Brain microvascular endothelial cell (primary cell): Measurements from ENCODE around the gene MEA1.

Source experiments
- DNase-seq: peaks from one replicate; pipeline ENCODE4 v3.0.0-alpha.2; 2020
- H3K27ac ChIP-seq: fragments of 250-450 bp; sonication (Bioruptor Pico); 2 replicates; pipeline ENCODE4 v1.5.1; 2020; ENCODE audit warnings: mild to moderate bottlenecking, moderate library complexity
- H3K27me3 ChIP-seq: fragments of 250-450 bp; sonication (Bioruptor Pico); replicated peaks from 2 replicates; pipeline ENCODE4 v1.5.1; 2020; ENCODE audit warnings: mild to moderate bottlenecking
- H3K36me3 ChIP-seq: fragments of 250-450 bp; sonication (Bioruptor Pico); replicated peaks from 2 replicates; pipeline ENCODE4 v1.5.1; 2020; ENCODE audit warnings: mild to moderate bottlenecking
- H3K4me3 ChIP-seq: 2 replicates; pipeline ENCODE4 v1.5.1; 2011; ENCODE audit warnings: low read depth, mild to moderate bottlenecking, control low read depth, low read length, moderate library complexity
- in situ Hi-C: cut with HindIII; loops from 2 replicates; pipeline ENCODE4 v1.10.0; 2017; ENCODE audit warnings: low sequenced_read_pairs, low pct_ligation_motif_present
- TF ChIP-seq, protein P1 (sequence below): IDR thresholded peaks from 2 replicates; pipeline ENCODE4 v1.5.1; 2011; ENCODE audit warnings: low read depth, mild to moderate bottlenecking, moderate library complexity, low read length, control low read depth, inconsistent platforms; ENCODE audit errors: missing control alignments

MEA1 gene

DNA sequence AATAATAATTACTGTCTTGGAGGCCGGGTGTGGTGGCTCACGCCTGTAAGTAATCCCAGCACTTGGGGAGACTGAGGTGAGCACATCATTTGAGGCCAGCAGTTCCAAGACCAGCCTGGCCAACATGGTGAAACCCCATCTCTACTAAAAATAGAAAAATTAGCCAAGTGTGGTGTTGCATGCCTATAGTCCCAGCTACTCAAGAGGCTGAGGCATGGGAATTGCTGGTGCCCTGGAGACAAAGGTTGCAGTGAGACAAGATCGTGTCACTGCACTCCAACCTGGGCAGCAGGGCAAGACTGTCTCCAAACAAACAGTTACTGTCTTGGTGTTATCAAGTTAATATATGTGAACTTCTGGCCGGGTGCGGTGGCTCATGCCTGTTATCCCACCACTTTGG is 12.6 kb upstream of the MEA1 start:
- in situ Hi-C loops: no loop called here
- TF ChIP-seq, protein P1, sequence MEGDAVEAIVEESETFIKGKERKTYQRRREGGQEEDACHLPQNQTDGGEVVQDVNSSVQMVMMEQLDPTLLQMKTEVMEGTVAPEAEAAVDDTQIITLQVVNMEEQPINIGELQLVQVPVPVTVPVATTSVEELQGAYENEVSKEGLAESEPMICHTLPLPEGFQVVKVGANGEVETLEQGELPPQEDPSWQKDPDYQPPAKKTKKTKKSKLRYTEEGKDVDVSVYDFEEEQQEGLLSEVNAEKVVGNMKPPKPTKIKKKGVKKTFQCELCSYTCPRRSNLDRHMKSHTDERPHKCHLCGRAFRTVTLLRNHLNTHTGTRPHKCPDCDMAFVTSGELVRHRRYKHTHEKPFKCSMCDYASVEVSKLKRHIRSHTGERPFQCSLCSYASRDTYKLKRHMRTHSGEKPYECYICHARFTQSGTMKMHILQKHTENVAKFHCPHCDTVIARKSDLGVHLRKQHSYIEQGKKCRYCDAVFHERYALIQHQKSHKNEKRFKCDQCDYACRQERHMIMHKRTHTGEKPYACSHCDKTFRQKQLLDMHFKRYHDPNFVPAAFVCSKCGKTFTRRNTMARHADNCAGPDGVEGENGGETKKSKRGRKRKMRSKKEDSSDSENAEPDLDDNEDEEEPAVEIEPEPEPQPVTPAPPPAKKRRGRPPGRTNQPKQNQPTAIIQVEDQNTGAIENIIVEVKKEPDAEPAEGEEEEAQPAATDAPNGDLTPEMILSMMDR: no peak
- Histone ChIP-seq H3K4me3 (no peak overlapping the region), H3K27me3 (no peaks in the 10 kb centered on the region), H3K27ac (no peak overlapping the region), H3K36me3 (peaks cover 57% of the 10 kb centered on the region)
- no peak for DNase-seq

GRCh38 chr6:43024436-43024835 is 10.7 kb upstream of the MEA1 start:
- H3K36me3 ChIP-seq: peaks cover 53% of the 10 kb centered on the region
- H3K4me3 ChIP-seq: no peak overlapping the region
- no peak overlapping the region for H3K27ac ChIP-seq
- TF ChIP-seq, protein P1: no peak
- in situ Hi-C loops: no loop called here
- H3K27me3 ChIP-seq: no peaks in the 10 kb centered on the region
- DNase-seq: no peak

DNA sequence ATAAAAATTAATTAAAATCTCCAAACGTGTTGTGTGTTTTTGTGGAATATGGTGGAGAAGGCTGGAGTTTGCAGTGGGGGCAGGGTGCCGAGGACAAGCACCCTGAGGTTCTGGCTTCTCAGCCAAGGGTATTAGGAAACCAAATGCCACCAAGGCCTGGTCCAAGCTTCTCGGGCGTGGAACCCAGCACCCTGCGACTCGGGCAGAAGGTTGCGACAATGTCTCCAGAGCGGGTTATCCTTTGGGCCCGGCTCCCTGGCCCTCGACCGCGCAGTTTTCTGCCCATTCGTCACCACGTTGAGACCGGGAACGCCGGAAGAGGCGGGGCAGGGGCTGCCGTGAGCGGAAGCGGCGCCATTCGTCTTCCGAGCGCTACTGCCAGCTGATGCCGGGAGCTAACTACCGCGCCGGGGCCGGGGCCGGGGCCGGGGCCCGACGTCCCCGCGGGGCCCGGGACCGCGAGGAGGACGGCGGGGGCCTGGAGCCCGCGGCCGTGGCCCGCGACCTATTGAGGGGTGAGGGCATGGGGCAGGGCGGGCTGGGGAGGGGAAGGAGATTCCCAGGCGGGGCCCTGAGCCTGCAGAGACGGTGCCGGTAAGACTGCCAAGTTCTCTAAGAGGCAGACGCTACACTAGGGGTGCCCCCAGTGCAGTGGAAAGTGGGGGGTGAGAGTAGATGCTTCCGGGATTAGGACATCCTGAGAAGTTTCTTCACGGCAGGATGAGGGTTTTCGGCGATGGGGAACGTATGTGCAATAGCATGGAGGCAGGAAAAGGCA is 7.7 kb upstream of the MEA1 start, which contains the start of gene RRP36:
TSS of gene RRP36 (plus strand) at position 354 of the 778 bp plus-strand sequence. CDS start at position 386, 32 bp downstream.
- Histone ChIP-seq H3K27ac (peak within 1 kb of the TSS; percentile 57), H3K36me3 (peaks cover 42% of the 10 kb centered on the region), H3K4me3 (peak within 1 kb of the TSS; percentile 81), H3K27me3 (no peaks in the 10 kb centered on the region)
- in situ Hi-C loops: no loop called here
- TF ChIP-seq, protein P1: no peak
- DNase-seq: peak; percentile 51

DNA sequence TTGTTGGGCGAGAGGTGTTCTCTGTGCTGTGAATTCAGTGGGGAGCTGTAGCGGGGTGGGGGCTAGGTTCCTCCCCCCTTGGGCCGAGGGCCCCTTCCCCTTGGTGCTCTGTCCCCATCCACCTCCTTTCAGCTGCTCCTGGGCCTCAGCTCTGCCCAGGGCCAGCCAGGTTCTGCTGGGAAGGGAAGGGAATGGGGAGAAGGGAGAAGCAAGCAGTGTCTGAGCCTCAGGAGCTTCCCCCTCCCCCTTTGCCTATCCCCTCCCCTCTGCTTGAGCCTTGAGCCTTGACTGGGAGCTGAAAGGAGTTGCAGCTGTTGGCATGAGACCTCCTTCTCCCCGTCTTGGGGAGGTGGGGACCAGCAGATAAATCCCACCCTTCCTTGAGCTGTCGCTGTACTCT is 7.1 kb upstream of the MEA1 start:
- H3K27ac ChIP-seq: peak overlapping the region; percentile 57
- in situ Hi-C loops: no loop called here
- TF ChIP-seq, protein P1: no peak
- no peak for DNase-seq
- peak overlapping the region; percentile 81 for H3K4me3 ChIP-seq
- no peaks in the 10 kb centered on the region for H3K27me3 ChIP-seq
- H3K36me3 ChIP-seq: peaks cover 36% of the 10 kb centered on the region

- Histone ChIP-seq H3K36me3 (peaks cover 32% of the 10 kb centered on the region), H3K27me3 (no peaks in the 10 kb centered on the region), H3K27ac (no peak overlapping the region), H3K4me3 (no peak overlapping the region)
- no peak for DNase-seq
- TF ChIP-seq, protein P1: no peak
- in situ Hi-C loops: no loop called here
Measured at GRCh38 chr6:43020052-43020705, 6.4 kb upstream of the MEA1 start.

DNA sequence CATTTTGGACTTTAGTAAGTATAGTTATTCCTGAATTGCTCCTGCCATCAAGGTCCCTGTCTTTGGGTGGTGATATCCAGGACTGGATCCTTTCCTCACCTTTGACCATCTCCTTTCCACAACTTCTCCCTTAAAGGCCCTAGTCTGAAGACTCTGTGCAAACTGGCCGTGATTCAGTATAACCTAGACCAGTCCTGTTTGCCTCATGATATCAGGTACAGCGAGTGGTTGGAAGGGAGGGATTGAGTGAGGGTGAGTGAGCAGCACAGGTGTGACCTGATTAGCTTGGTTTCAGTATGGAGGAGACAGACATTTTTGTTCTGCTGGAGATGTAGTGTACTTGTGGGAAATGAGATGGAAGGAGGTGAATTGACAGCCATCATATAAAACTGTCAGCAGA is 5.4 kb upstream of the MEA1 start:
- no peak overlapping the region for H3K27ac ChIP-seq
- TF ChIP-seq, protein P1: no peak
- H3K36me3 ChIP-seq: peaks cover 27% of the 10 kb centered on the region
- no peak overlapping the region for H3K4me3 ChIP-seq
- in situ Hi-C loops: no loop called here
- no peaks in the 10 kb centered on the region for H3K27me3 ChIP-seq
- no peak for DNase-seq
